HG03103 (cell line): ENCODE results near the gene WNK1.
"Not testable (repeated sequence)": the region's sequence is repeated elsewhere in the genome, so short reads cannot be mapped to it uniquely, and the experiment has no call there.

Experiments used
- ATAC-seq: cut with Tn5 transposase; IDR thresholded peaks from one replicate; pipeline ENCODE4 v1.9.1; 2021; ENCODE audit warnings: low read depth; ENCODE audit not compliant: unreplicated experiment

WNK1 gene

DNA sequence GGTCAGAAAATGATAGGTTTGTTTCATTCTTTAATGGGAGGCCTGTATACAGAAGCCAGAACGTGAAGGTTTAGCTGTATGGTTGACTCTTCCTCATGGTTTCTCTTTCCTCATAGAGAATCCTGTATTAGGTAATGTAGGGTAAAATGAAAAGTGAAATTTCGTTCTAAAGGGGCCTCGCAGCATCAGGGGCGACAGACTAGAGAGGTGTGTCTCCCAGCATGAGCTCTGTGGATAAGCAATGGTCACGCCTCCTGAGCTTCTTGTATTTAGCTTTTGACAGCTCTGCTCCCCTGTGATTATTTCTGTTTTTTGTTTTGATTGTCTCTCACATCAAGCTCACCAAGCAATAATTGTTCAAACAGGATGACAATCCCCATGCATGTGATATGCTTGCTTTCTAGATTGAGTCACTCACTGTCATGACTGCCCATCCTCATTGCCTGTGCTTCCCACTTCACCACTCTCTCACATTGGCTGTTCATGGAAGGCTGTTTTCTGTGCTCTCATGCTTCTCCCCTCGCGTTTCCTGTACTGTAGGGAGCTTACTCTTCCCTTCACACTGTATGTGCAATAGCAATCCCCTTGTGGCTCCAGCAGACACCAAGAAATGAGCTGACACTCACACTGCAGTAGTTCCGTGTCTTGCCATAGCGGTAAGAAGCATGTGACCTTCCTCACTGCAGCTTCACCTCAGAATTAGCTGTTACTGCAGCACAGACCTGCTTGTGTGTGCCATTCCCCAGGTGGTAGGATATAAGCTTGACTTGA, 153.1 kb downstream of the WNK1 start:
- ATAC-seq, result no peak

DNA sequence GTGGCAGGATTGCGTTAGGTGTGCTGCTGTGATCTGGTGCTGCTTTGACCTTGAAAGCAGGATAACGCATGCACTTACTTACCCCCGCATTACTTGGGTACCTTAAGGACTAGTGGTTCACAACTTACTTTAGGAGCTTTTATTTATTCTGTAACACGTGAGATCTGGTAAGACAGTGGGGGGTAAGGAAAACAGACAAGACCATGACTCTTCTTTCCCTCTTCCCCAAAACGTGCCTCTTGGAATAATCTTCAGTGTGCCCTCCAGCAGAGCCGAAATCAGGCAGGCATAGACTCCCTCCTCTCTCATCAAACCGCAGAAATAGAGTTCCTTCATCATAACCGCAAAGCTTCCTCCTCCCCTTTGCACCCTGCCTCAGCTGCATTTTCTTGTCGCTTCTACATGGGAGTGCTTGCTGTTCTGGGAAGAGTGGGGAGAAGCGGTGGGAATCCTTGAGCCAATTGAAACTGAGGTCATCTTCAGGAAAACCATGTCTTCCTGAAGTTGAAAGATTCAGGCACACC, 153.7 kb downstream of the WNK1 start:
- ATAC-seq, result no peak

DNA sequence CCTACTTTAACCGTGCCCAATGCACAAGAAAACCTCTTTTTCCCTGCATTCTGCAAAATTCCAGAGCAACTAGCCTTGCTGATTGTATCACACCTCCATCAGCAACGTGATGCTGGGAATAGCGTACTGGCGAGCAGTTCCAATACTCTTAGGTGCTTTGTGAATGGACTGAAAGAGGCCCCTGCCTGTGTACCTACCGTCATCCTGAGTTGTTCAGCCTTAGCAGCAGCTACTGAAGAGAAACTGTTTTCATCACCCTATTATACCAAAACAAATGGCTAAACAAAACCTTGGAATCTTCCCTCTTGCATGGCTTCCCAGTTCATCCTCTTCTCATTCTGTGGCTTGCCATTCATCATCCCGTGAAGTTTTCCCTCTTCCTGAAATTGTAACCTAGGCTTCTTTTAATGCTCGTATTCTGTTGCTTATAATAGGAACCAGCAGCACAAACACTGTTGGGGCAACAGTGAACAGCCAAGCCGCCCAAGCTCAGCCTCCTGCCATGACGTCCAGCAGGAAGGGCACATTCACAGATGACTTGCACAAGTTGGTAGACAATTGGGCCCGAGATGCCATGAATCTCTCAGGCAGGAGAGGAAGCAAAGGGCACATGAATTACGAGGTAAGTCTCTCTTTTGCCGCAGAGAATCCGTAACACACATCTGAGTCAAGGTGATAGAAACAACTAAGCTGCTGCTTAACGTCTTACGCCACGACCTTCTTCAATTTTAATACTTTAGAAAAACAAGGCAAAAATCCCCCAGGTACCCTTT, 155.2 kb downstream of the WNK1 start:
- no peak for ATAC-seq

DNA sequence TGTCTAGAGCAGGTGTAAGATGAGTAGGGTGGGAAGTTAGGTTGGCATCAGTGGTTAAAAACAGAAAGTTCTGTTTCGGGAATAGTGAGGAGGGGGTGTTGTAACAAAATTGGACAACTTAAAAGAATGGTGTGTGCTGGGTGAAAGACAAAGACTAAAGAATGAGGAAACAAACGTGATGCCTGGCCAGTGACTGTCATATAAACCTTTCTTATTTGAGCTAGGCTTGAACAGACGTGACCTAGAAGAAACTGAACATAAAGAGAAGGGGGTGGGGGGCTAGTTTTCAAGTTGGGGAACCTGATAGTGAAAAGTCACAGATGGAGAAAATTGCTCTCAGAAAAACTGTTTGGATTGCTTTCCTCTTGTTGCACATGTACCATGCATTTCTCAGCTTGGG, 157.5 kb downstream of the WNK1 start:
- no peak for ATAC-seq

DNA sequence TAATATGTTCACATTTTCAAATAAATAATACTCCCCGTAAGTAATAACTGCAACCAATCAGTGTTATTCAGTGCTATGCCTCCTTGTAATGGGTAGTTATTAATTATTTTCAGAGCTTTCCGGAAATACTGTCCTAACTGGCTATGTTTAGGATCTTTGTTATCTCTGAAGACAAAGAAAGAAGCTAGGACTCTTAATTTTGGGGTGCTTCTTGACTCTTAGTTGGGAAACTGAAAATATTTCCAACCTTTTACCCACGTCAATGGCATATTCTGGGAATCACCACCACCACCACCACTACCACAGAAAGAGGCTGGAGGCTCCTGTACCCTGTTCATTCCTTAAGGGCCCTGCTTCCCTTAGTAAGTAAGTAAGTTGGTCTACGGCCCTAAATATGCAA, 158.0 kb downstream of the WNK1 start:
- no peak for ATAC-seq

DNA sequence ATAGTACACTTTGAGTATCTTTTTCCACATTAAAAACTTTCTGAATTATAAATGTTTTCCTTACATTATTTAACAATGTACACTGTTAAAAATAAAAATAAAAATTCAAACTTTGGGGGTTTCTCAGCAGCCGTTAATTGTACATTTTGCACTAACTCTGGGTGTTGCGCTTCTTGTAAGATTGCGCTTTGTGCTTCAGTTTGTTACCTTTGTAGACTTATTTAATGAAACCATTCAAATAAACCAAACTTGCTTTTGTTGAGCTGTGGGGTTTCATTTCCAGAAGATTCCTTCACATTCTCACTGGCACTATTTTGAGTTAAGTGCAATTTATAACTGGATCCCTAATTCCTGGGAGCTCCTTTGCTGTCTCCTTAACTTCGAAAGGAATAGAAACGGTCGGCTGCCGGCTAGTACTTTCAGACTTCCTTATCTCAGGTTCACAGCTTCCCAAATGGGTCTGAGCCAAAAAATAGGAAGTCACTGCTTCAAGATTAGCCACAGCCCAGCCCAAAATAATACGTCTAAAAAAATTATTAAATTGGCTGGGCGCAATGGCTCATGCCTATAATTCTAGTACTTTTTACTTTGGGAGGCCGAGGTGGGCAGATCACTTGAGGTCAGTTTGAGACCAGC, 158.9 kb downstream of the WNK1 start:
- no peak for ATAC-seq

DNA sequence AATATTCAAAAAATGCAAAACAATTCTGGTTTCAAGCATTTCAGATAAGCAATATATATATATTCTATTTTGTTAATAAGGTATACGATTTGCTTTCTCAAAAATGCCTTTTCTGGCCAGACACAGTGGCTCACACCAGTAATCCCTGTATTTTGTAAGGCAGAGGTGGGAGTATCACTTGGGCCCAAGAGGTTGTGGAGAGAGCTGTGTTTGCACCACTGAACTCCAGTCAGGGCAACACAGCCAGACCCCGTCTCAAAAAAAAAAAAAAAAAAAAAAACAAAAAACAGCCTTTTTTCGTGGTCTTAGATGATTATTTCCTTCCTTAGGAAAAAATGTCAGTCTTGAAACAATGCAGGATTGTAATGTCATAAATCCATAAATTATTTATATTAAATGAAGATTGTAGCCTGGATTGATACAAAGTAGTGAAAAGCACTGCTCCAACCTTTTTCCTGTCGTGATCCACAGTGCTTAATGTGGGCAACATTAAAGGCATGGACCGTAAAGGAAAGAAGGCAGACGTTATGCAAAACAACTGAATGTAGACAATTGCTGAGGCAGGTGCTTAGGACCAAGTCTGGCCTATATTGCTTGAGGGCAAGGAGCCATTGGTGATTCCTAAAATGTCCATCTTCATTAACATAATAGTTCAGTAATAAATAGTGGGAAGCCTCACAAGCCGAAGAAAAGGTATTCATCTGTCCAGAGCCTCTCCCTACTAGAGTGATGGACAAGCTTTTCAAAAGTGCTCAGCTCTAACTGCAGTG, 160.3 kb downstream of the WNK1 start:
- no peak for ATAC-seq

DNA sequence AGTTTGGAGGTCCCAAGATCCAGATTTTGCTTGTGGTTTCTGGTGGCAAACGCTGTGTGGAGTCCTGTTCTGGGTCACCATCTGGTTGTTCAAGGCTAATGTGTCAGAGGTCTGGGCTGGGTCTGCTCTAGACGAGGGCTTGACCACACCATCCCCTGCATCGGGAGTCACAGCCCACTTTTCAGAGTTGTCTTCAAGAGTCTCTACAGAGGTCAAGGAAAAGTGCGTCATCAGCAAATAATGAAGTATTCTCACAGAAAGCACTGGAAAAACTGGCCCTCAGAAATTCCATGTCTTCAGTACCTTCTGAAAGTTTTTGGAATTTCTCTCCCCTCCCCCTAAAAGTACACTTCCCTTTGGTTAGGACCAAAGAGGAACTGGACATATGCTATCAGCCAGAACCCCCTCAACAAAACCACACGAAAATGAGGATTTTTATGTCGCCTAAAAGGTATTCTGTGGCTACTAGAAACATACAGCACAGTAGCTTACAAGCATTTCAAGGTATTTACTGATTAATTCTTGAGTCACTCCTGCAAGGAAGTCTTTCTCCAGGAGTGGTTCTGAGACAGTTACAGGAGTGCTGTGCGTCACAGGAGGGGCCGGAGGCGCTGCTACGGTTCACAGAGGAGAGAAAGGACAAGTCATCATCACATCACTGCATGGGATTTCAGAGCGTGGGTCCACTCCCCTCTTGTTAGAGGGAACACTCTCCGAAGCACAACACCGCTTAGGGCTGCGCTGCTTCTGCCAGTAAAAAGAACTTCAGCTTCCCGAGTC, 161.7 kb downstream of the WNK1 start:
- ATAC-seq, result no peak

DNA sequence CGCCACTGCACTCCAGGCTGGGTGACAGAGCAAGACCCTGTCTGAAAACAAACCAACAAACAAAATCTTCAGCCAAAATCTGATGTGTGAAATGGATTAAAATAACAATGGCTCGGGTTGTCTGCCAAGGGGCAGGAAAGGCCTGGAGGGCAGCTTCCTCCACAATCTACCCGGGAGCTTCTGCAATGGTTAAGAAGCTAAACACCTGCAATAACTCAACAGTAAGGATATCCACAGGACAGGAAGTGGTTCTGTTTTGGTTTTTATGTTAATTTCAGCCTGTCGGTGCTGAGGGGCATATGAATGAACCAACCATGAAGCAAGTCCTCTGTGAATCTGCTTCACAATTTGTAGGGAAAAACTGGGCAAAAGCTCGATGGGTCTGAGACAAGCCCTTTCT, 162.7 kb downstream of the WNK1 start:
- ATAC-seq, result no peak

DNA sequence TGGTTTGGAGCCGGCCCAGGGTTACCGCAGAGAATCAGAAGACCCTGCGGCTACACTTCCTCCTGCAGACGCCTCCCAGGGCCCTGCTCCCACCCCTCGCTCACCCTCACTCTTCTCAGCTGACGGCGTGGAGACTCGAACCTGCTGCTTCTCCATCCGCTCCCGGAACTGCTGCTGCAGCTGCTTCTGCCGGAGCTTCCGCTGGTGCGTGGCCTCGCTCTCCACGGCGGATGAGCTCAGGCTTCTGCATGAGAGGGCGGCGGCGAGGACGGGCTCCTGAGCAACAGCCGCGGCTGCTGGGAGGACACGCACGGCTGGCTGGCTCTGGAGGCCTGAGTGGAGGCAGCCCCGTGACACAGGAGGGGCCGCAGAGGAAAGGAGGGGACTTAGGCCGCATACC, 163.9 kb downstream of the WNK1 start:
- no peak for ATAC-seq

DNA sequence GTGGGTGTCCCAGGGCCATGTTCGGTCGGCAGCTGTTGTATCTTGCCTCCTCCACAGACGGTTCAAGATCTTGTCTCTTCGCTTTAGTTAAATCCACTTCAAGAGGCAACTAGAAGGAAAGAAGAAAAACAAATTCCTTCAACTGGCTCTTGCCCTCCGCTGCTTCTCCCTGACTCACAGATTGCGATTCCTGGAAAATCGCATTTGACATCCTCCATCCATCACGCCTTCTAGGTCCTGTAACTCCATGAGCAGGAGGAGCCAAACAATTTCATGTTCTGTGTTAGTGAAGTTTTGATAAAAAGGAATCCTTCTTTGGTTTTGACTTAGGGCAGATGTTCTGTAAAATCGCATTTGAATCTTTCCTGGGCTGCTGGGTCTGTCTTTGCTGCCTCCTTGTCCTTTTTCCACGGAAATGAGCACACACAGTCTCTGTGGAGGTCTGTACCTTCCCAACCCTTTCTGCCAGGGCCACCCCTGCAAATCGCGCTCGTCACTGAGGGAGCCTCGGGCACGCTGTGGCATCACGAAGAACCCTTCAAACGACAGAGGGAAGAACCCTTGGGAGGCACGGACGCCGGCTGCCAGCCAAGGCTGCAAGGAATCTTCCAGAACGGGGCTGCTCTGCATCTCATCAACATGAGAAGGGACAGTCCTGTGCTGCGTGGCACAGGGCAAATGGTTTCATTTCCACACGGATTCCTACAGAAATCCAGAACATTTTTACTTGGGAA, 164.5 kb downstream of the WNK1 start:
- no peak for ATAC-seq

DNA sequence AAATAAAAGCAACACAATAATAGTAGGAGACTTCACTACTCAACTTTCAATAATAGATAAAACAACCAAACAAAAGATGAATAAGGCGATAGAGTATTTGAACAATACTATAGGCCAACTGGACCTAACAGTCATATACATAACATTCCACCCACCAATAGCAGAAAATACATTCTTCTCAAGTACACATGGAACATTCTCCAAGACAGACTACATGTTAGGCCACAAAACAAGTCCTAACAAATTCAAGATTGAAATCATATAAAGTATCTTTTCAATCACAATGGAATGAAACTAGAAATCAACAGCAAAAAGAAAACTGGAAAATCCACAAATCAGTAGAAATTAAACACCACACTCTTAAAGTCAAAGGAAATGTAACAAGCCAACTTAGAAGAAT, 168.3 kb downstream of the WNK1 start:
- no peak for ATAC-seq

DNA sequence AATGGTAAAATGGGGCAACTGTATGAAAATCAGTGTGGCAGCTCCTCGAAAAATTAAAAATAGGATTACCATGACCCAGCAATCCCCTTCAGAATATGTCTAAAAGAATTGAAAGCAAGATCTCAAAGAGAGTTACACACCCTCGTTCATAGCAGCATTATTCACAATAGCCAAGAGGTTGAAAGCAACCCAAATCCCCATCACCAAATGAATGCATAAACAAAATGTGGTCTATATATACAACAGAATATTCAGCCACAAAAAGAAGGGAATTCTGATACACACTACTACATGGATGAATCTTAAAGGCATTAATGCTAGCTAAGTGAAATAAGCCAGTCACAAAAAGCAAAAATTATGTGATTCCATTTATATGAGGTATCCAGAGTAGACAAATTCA, 169.9 kb downstream of the WNK1 start:
- ATAC-seq, result no peak

DNA sequence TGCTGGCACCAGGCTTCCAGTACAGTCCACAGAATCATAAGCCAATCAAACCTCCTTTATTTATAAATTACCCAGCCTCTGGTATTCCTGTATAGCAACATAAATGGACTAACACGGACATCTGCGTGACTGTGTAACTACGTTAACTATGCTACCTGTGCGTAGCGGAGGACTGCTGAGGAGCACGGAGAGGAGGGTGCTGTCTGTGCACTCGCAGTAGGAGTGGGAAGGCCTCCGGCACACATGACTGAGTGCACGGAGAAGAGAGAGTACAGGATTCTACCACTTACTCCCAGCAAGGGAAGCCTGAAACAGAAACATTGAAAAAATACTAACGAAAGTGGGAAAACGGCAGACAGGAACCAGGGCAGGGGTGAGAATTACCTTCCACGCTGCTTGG, 174.3 kb downstream of the WNK1 start:
- ATAC-seq, result no peak

DNA sequence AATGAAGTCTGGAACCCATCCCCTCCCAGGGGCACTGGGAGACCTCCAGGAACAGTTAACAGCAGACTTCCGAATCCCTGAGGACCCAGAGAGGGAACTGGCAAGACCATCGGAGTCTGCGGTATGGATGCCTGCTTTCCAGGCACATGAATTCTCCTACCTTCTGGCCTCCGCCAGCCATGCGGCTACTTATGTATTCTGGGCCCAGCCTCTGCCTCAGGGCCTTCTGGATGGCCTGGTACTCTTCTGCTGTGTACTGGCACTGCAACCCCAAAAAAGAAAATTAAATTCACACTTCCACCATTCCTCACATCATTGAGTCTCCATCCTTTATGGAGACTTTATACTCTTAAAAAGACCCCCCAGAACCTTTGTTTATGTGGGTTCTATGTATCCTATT, 178.7 kb downstream of the WNK1 start:
- no peak for ATAC-seq

DNA sequence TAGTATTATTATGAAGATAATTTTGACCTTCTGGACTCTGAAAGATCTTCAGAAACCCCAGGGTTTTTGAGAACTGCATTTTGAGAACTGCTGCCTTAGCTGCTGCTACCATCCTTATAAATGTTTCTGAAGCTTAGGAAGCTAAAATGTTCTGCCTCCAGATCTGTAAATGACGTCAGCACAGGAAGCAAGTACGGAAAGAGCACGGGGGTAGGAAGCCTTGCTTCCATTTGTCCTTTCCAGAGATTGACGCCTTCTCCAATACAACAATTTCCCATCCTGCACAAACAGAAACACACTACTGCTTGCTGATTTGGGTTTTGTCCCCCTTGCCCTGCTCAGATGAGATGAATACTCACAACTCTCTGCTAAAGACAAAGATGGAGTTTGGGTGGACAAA, 179.2 kb downstream of the WNK1 start:
- no peak for ATAC-seq

DNA sequence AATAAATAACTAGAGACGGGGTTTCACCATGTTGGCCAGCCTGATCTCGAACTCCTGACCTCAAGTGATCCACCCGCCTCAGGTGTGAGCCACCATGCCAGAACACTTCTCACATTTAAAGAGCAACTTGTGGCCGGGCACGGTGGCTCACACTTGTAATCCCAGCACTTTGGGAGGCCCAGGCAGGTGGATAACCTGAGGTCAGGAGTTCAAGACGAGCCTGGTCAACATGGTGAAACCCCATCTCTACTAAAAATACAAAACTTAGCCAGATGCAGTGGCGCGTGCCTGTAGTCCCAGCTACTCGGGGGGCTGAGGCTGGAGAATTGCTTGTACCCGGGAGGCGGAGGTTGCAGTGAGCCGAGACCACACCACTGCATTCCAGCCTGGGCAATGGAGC, 183.5 kb downstream of the WNK1 start:
- ATAC-seq, result not testable (repeated sequence)

DNA sequence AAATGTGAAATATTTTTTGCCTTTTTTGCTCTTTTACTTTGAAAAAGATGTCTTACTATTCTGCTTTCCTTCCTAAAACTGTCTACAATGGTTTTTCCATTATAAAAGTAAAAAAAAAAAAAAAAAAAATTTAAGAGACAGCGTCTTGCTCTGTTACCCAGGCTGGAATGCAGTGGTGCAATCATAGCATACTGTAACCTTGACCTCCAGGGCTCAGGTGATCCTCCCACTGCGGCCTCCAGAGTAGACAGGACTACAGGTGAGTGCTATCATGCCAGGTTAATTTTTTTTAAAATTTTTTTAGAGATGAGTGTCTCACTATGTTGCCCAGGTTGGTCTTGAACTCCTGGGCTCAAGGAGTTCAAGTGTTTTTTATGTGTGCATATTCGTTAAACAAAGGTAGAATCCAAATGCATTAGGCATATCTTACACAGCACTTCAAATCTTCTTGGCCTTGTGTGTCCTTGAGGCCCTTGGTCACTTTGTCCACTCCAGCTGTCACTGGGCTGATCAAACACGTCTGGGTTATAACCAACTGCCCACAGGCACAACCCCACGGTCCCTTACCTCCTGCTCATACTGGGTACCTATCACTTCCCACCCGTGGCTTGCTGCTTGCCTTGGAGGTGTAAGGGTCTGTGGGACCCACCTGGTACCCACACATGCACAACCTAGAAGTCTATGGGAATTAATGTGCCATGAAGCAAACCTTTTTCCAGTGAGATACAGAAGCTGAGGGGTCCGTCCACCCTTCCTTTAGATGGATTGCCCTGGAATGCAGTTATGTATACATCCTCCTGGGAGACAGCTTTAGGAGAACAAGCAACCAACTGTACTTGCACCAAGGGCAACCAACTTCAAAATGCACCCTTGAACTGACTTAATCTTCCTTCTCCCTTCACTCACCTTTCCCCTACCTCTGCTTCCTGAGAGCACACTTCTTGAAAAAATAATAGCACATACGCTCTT, 184.3 kb downstream of the WNK1 start:
- ATAC-seq, result no peak
